Measurements from ENCODE around the gene RASSF10. TPM values are rescaled to one million over a fixed set of nuclear protein-coding genes. Genes with fewer than 3 reads are reported as not detected.

Gene RASSF10
- total RNA-seq, 1 donor from 2014 or later: 6.4 TPM

DNA sequence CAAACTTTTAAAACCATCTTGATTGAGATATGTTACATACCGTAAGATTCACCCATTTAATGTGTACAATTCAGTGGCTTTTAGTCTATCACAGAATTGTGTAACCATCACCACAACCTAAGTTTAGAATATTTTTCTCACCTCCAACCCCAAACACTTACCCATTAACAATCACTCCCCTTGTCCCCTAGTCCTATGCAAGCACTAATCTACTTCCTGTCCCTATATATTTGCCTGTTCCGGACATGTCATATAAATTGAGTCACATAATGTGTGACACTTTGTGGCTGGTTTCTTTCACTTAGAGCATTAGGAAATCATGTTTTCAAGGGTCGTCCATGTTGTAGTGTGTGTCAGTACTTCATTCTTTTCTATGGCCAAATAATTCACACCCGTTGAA, 38.8 kb downstream of the RASSF10 start:
- H3K4me3 Mint-ChIP-seq: no peak overlapping the region
- H3K27me3 Mint-ChIP-seq (ENCODE audit: low read depth): no peaks in the 10 kb centered on the region
- H3K9me3 Mint-ChIP-seq: peaks cover 5% of the 10 kb centered on the region
- no peaks in the 10 kb centered on the region for H3K36me3 Mint-ChIP-seq (ENCODE audit: low read depth)
- H3K27ac Mint-ChIP-seq (ENCODE audit: unreplicated experiment): no peak overlapping the region
- H3K4me1 Mint-ChIP-seq: peaks cover 6% of the 10 kb centered on the region
- DNase-seq (ENCODE audit: low read depth, low spot score): no peak
- TF ChIP-seq, protein P1, sequence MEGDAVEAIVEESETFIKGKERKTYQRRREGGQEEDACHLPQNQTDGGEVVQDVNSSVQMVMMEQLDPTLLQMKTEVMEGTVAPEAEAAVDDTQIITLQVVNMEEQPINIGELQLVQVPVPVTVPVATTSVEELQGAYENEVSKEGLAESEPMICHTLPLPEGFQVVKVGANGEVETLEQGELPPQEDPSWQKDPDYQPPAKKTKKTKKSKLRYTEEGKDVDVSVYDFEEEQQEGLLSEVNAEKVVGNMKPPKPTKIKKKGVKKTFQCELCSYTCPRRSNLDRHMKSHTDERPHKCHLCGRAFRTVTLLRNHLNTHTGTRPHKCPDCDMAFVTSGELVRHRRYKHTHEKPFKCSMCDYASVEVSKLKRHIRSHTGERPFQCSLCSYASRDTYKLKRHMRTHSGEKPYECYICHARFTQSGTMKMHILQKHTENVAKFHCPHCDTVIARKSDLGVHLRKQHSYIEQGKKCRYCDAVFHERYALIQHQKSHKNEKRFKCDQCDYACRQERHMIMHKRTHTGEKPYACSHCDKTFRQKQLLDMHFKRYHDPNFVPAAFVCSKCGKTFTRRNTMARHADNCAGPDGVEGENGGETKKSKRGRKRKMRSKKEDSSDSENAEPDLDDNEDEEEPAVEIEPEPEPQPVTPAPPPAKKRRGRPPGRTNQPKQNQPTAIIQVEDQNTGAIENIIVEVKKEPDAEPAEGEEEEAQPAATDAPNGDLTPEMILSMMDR (conservative IDR thresholded peaks at IDR 0.05): no peak

DNA sequence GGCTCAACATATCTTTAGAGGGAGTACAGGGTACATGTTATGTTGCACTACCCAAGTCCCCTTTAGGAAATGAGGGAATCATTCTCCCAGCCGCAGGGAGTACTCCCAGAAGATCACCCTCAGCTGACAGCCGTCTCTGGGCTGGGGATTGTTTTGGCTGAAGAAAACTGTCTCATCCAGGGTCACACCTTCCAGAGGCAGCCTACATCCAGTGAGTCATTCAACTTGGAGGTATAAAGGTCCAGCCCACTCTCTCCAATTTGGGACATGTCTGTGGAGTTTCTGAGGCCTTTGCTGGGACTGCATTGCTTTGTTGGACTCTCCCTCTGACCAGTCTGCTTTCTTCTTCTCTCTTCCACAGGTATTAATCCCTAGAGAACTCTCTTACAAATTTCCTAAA, 42.1 kb downstream of the RASSF10 start:
- Mint-ChIP-seq H3K27me3 (ENCODE audit: low read depth) (no peaks in the 10 kb centered on the region), H3K36me3 (ENCODE audit: low read depth) (no peaks in the 10 kb centered on the region), H3K9me3 (peaks cover 5% of the 10 kb centered on the region), H3K27ac (ENCODE audit: unreplicated experiment) (no peak overlapping the region), H3K4me1 (peaks cover 6% of the 10 kb centered on the region), H3K4me3 (no peak overlapping the region)
- DNase-seq (ENCODE audit: low read depth, low spot score): no peak
- TF ChIP-seq, protein P1 (conservative IDR thresholded peaks at IDR 0.05): no peak

DNA sequence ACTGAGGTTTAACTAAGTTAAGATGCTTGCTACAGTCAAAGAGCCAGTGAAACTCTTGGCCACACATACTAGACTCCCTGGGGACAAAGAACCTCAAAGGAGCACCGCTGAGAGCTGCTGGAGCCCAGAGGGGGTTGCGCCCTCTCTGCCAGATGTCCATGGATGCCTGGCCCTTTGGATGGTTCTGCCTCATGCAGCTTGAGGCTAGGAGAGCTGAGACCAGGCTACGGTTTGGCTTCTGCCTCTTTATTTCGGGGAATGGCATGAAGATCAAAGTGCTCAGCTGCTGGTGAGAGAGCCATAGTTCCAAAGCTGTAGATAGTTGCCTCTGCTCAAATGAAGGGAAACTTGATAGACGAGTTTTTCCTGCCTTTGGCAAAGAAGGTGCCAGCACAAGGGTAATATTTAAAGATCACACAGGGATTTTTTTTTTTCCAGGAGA, 43.0 kb downstream of the RASSF10 start:
- no peak for DNase-seq (ENCODE audit: low read depth, low spot score)
- Mint-ChIP-seq H3K4me3 (no peak overlapping the region), H3K27me3 (ENCODE audit: low read depth) (no peaks in the 10 kb centered on the region), H3K36me3 (ENCODE audit: low read depth) (no peaks in the 10 kb centered on the region), H3K27ac (ENCODE audit: unreplicated experiment) (no peak overlapping the region), H3K4me1 (peaks cover 6% of the 10 kb centered on the region), H3K9me3 (peaks cover 5% of the 10 kb centered on the region)
- TF ChIP-seq, protein P1 (conservative IDR thresholded peaks at IDR 0.05): no peak

DNA sequence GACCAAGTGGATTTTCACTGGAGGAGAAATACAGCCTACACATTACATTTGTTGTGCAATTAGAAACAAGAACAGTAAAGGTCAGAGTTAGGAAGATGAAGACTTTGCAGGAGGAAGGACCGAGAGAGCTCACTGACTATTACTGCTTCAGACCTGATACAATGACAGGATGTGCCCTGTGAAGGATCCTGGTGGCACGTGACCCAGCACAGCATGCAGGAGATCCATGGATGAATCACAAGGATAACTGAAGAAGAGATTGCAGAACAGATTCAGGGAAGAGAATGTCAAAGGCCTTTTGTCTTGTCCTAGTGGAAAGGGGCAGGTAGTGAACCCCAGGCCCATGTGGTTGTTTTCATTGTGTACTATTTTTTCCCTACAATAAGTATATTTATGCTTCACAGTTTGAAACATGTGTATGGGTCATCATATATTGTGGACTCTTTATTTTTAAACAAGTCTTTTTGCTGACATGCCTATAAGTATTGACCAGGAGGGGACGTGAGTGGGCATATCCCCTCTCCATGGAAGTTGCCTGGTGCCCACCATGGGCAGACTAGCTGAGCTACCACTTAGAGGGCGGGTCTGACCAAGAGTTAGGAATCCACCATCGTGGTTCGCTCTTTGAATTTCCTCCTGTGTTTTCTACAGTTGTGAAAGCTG, 44.3 kb downstream of the RASSF10 start:
- Mint-ChIP-seq H3K9me3 (peaks cover 5% of the 10 kb centered on the region), H3K27me3 (ENCODE audit: low read depth) (no peaks in the 10 kb centered on the region), H3K4me3 (no peak overlapping the region), H3K4me1 (peaks cover 6% of the 10 kb centered on the region), H3K27ac (ENCODE audit: unreplicated experiment) (no peak overlapping the region), H3K36me3 (ENCODE audit: low read depth) (no peaks in the 10 kb centered on the region)
- DNase-seq (ENCODE audit: low read depth, low spot score): no peak
- TF ChIP-seq, protein P1 (conservative IDR thresholded peaks at IDR 0.05): no peak

DNA sequence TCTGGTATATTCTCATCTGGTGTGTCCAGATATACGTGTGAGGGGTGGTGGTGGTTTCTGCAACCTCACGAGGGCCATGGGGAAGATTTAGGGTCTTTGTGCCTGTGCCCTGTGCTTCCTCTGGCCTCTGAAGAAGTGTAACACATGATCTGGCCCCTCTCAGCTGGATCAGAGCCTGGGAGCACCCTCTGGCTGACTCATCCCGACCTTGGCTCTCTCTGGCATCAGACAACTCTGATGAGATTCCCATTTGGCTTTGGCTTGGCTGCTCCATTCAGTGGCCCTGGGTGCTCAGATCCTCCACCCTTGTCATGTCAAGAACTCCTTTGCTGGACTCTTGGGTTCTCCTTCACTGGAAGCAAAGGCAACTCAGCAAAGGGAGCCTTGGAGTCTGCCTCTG, 45.2 kb downstream of the RASSF10 start:
- TF ChIP-seq, protein P1 (conservative IDR thresholded peaks at IDR 0.05): no peak
- H3K36me3 Mint-ChIP-seq (ENCODE audit: low read depth): no peaks in the 10 kb centered on the region
- no peak overlapping the region for H3K27ac Mint-ChIP-seq (ENCODE audit: unreplicated experiment)
- no peak for DNase-seq (ENCODE audit: low read depth, low spot score)
- H3K9me3 Mint-ChIP-seq: peaks cover 5% of the 10 kb centered on the region
- peaks cover 6% of the 10 kb centered on the region for H3K4me1 Mint-ChIP-seq
- H3K27me3 Mint-ChIP-seq (ENCODE audit: low read depth): no peaks in the 10 kb centered on the region
- H3K4me3 Mint-ChIP-seq: no peak overlapping the region

Data from neural crest cell (in vitro differentiated cells).